ENCODE measurements around the gene RIBC2. TPM values are rescaled to one million over a fixed set of nuclear protein-coding genes. Genes with fewer than 3 reads are reported as not detected.
"Not testable (repeated sequence)": the region's sequence is repeated elsewhere in the genome, so short reads cannot be mapped to it uniquely, and the experiment has no call there.

The RIBC2 gene
- total and polyA plus RNA-seq, 10 of the 15 experiments (the other 5 are each of a cell fraction or from before 2014, with no cell fraction given) = 0.10 TPM; not detected in 9

- TF ChIP-seq ETV6 (conservative IDR thresholded peaks at IDR 0.05 in 1 of 2, IDR thresholded peaks at IDR 0.05 in 1 of 2; ENCODE audit: borderline replicate concordance in 1 of 2, low read depth in 1 of 2) = no peak
- TF ChIP-seq, protein P1, sequence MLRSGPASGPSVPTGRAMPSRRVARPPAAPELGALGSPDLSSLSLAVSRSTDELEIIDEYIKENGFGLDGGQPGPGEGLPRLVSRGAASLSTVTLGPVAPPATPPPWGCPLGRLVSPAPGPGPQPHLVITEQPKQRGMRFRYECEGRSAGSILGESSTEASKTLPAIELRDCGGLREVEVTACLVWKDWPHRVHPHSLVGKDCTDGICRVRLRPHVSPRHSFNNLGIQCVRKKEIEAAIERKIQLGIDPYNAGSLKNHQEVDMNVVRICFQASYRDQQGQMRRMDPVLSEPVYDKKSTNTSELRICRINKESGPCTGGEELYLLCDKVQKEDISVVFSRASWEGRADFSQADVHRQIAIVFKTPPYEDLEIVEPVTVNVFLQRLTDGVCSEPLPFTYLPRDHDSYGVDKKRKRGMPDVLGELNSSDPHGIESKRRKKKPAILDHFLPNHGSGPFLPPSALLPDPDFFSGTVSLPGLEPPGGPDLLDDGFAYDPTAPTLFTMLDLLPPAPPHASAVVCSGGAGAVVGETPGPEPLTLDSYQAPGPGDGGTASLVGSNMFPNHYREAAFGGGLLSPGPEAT (IDR thresholded peaks at IDR 0.05; ENCODE audit: low read depth) = no peak
- TF ChIP-seq CREM (IDR thresholded peaks at IDR 0.05; ENCODE audit: low read depth) = no peak
Measured at GRCh38 chr22:45448431-45448830, 34.9 kb downstream of the RIBC2 start (continued).

DNA sequence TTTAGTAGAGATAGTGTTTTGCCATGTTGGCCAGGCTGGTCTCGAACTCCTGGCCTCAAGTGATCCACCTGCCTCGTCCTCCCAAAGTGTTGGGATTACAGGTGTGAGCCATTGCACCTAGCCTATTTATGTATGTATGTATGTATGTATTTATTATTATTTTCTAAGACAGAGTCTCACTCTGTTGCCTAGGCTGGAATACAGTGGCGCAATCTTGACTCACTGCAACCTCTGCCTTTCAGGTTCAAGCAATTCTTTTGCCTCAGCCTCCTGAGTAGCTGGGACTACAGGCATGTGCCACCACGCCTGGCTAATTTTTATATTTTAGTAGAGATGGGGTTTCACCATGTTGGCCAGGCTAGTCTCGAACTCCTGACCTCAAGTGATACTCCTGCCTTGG is 35.9 kb downstream of the RIBC2 start:
- H3K27me3 ChIP-seq (replicated peaks in 1 of 2; ENCODE audit: control insufficient read depth in 2 of 2, insufficient read depth in 2 of 2, low read length in 1 of 2); intact Hi-C loops (cut with micrococcal nuclease; ENCODE audit: unreplicated experiment); in situ Hi-C loops (cut with MboI); H3K9me3 ChIP-seq (replicated peaks; ENCODE audit: control insufficient read depth, insufficient read depth, low read length); H2AFZ ChIP-seq (ENCODE audit: control insufficient read depth, low read depth, low read length); FAIRE-seq; SMC1A ChIA-PET (ENCODE audit: uncharacterized antibody, unreplicated experiment); DNase-seq (ENCODE audit: low read depth, low spot score); H3K4me2 ChIP-seq (ENCODE audit: control insufficient read depth, insufficient read depth); RAD21 ChIA-PET (ENCODE audit: unreplicated experiment); ATAC-seq; H3K27ac ChIP-seq (ENCODE audit: control insufficient read depth, insufficient read depth); POLR2A ChIA-PET; CTCF ChIA-PET; H3K4me3 ChIP-seq; H3K79me2 ChIP-seq (ENCODE audit: control insufficient read depth, insufficient read depth, low read length); BruUV-seq (replicated peaks); H3K9ac ChIP-seq (ENCODE audit: control insufficient read depth, insufficient read depth, low read length); H3K36me3 ChIP-seq (ENCODE audit: control insufficient read depth in 2 of 2, insufficient read depth in 2 of 2, low read length in 1 of 2); H3K4me1 ChIP-seq (ENCODE audit: control insufficient read depth, insufficient read depth, low read length); H4K20me1 ChIP-seq (ENCODE audit: control insufficient read depth, insufficient read depth): not testable (repeated sequence)
- 10% methylated on average over 5 of the region's 5 CpGs for WGBS (ENCODE audit: insufficient coverage, insufficient replicate concordance, low lambda C conversion rate, missing lambda C conversion rate)
